B cell (primary cell): ENCODE data around the gene PASD1.

Experiments used
- EZH2 ChIP-seq: IDR thresholded peaks from 2 replicates; pipeline ENCODE4 v1.6.1; 2012; ENCODE audit warnings: borderline replicate concordance, low read depth, mild to moderate bottlenecking, moderate library complexity, low read length; ENCODE audit not compliant: insufficient read depth, poor library complexity, severe bottlenecking
- TF ChIP-seq, protein P1 (sequence below): fragments of 200-600 bp; IDR thresholded peaks from one replicate; pipeline ENCODE4 v1.8.0; 2022; ENCODE audit warnings: antibody characterized with exemption, mild to moderate bottlenecking

DNA sequence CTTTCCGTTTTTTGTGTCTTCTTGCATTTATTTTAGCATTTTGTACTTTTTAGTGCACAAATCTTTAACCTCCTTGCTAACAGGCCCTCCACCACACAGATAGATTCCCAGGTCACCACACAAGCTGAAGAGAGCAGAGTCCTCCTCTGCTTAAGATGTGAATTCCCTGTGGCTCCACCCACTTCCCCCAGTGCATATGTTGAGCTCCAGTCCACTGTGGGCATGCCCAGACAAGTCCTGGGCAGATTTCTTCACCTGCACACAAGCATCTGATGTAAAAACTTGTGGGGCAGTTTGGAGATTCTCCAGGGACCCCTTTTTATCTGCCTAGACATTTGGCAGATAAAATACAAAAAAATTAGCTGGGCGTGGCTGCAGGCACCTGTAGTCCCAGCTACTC is 19.8 kb upstream of the PASD1 start:
- no peak for TF ChIP-seq EZH2
- TF ChIP-seq, protein P1, sequence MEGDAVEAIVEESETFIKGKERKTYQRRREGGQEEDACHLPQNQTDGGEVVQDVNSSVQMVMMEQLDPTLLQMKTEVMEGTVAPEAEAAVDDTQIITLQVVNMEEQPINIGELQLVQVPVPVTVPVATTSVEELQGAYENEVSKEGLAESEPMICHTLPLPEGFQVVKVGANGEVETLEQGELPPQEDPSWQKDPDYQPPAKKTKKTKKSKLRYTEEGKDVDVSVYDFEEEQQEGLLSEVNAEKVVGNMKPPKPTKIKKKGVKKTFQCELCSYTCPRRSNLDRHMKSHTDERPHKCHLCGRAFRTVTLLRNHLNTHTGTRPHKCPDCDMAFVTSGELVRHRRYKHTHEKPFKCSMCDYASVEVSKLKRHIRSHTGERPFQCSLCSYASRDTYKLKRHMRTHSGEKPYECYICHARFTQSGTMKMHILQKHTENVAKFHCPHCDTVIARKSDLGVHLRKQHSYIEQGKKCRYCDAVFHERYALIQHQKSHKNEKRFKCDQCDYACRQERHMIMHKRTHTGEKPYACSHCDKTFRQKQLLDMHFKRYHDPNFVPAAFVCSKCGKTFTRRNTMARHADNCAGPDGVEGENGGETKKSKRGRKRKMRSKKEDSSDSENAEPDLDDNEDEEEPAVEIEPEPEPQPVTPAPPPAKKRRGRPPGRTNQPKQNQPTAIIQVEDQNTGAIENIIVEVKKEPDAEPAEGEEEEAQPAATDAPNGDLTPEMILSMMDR, result no peak
